A549 (cell line): ENCODE results near the gene UNC13A.

Experiments
- CTCF ChIP-seq: fragments of >200 bp; sonication (Bioruptor Twin); formaldehyde crosslinking; IDR thresholded peaks from 3 replicates; pipeline ENCODE4 v1.5.1; 2016
- HOXB5 ChIP-seq: fragments of 250-450 bp; sonication (Bioruptor Pico); IDR thresholded peaks from 2 replicates; pipeline ENCODE4 v1.5.0; 2020; ENCODE audit warnings: mild to moderate bottlenecking, moderate library complexity
- JUNB ChIP-seq: fragments of >200 bp; sonication (Bioruptor Twin); formaldehyde crosslinking; IDR thresholded peaks from 2 replicates; pipeline ENCODE4 v1.6.1; 2016
- POLR2A ChIP-seq: IDR thresholded peaks from 2 replicates; pipeline ENCODE4 v1.6.1; 2012; ENCODE audit warnings: mild to moderate bottlenecking, low read length

DNA sequence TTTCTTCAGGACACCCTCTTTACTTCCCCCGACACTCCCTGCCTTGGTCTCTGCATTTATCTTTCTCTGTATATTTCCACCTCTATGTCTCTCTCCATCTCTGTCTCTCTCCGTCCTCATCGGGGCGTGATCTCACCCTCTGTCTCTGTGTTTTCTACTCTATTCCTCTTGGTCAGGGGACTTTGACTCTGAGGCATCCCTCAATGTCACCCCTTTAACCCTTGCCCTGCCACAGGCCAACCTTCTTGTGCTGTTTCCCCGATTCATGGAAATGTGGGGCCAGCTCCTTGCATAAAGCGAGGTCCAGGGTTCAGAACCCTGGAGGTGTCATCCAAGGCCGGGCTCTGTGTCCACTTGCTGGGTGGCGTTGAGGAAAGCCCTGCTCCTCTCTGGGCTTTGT lies 85.9 kb downstream of the UNC13A start:
- no peak for TF ChIP-seq HOXB5 (CRISPR knock-in tag)
- no peak for TF ChIP-seq JUNB
- TF ChIP-seq POLR2A: no peak
- no peak for TF ChIP-seq CTCF
